Measurements from ENCODE around the gene RHPN2.

The RHPN2 gene

DNA sequence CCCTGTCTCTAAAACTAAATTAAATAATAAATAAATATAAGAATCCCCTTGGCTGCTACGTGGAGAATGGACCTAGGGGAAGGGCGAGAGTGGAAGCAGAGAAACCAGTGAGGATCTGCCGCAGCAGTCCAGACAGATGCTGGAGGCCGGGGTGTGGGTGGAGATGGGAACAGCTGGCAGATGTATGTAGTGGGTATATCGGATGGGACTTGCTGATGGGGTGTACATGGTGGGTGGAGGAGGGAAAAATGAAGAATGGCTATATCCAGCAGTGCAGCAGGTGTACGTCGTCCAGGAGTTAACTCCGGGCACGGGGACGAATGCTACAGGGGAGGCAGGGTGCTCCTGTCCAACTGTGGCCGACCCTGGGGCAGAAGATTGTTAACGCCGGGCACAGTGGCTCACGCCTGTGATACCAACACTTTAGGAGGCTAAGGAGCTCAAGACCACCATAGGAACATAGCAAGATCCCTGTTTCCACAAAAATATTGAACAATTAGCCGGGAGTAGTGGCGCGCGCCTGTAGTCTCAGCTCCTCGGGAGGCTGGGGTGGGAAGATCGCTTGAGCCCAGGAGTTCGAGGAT is 93.6 kb downstream of the RHPN2 start:
- no peak for DNase-seq

DNA sequence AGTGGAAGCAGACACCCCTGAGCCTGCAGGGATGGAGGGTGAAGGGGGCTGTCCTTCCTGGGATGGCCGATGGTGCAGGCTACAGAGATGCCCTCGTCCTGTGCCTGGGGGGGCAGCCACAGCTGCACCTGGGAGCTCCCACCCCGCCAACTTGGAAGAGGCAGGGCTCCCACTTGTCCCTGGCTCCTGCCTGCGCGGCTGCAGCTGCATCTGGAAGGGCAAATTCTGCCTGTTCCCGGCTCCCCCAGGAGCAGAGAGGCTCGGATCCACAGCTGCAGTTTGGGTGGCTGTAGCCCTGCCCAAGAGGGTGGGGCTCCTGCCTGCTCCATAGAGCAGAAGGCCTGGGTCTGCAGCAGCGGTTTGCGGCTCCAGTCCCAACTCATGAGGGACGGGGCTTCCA is 95.1 kb downstream of the RHPN2 start:
- no peak for DNase-seq

DNA sequence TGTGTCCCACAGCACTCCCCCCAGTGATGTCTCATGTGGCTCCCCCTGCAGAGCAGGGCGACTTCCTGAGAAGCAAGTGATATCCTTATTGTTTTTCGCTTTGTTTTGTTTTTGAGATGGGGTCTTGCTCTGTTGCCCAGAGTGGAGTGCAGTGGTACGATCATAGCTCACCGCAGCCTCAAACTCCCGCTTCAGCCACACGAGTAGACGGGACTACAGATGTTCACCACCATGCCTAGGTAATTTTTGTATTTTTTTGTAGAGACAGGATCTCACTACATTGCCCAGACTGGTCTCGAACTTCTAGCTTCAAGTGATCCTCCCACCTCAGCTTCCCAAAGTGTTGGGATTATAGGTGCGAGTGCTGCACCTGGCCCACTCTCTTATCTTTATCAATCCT is 97.9 kb downstream of the RHPN2 start:
- DNase-seq: no peak

DNA sequence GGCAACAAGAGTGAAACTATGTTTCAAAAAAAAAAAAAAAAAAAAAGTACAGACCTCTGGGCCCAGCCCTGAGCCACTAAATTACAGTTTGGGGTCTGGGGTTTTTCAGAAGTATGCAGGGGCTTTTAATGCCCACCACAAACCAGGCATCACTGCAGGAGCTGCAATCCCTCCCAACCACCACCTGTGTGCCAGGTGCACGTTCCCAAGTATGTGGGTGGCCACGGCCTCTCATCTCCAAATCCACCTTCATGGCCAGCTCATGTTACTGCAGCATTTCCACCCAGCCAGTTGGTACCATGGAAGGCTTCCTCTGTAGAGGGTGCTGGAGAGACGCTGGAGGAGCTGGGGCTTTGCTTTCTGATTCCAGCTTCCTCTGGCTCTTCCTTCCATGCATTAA is 119.4 kb downstream of the RHPN2 start:
- peak; percentile 68 for DNase-seq

DNA sequence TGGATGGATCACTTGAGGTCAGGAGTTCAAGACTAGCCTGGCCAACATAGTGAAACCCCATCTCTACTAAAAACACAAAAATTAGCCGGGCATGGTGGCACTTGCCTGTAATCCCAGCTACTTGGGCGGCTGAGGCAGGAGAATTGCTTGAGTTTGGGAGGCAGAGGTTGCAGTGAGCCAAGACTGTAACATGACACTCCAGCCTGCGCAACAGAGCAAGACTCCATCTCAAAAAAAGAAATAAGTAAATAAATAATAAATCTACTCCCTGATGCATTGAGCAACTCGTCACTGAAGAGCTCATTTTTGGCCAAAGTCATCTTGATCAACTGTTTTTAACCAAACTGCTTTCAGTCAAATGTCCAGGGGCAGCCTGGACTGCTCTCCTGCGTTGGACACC is 123.4 kb downstream of the RHPN2 start:
- peak; percentile 21 for DNase-seq

DNA sequence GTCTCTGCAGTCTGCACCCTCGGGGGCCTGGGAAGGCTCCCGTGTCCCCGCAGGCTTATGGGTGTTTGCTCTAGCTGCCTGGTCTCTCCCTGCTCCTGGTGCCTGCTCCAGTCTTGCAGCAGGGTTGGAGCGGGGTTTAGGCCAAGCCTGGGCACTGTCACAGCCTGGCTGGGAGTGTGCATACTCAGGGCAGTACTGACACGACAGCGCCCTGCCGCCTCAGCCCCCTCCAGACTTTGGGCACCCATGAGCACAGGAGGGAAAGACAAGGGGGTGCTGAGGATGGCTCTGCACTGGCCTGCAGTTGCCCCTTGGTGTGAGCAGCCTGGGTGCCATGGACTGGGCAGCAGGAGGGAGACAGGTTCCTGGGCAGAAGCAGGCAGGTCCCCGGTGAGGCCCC is 128.6 kb downstream of the RHPN2 start:
- no peak for DNase-seq

DNA sequence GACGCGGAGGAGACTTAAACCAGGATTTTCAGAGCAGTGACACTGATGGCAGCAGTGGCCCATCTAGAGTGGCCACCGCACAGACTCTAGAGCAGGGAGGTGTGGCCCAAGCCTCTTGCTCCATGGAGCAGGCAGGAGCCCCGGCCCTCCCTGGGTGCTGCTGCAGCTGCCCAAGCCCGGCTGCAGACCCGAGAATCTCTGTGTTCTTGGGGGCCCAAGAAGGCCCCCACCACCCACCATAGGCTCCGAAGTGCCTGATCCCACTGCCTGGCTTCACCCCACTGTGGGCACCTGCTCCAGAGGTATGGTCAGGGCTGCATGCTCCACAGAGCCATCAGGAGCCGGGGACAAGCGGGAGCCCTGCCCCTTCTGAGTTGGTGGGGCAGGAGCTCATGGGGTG is 129.1 kb downstream of the RHPN2 start:
- no peak for DNase-seq

DNA sequence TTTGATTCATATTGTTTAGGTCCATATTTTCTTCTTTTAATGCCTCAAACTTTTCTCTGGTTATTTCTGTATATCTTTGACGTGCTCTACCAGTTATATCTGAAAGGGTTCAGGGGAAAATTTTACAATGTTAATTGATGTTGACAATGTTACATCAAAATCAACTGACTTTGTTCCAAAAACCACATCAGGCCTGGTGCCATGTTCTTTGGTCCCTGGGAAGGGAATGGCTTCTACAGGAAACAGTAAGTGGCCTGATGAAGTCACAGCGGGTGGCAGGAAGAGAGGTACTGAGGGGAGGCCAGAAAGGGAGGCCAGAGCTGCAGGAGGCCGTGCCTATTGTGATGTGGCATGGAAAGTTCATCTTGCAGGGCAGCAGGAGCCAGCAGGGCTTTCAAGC is 131.1 kb downstream of the RHPN2 start:
- no peak for DNase-seq

DNA sequence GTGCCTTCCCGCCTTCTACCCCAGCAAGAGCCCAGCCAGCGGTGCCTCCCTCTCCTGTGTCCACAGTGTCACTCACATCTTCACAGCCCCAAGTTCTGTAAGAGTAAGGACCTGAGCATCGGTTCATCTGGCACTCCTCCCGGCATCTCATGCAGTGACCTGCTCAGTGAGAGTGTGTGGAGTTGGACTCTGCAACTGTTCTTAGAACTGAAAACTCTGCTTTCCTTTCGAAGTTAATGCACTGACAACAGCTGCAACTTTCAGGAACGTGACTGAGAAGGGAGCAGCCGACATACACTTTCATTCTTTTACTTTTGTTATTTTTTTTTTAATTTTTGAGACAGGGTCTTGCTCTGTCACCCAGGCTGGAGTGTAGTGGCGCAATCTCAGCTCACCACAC is 134.1 kb downstream of the RHPN2 start:
- no peak for DNase-seq

DNA sequence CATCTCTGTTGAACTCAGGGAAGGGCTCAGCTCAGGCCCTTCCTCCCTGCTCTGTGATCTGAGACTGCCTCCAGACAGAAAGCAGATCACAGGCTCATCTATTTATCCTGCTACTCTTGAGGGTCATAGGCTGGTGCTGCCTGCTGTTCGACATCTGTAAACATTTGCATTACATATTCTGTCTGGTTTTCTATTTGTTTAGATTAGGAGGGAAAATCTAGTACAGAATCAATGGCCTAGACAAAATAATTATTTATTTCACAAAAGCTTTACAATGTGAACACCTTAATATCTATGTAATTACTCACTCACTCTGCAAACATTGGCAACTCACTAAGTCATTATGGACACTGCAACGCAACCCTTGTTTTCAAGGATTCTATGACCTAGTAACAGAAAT is 135.9 kb downstream of the RHPN2 start:
- DNase-seq: peak; percentile 94

All from NCI-H510A treated with DMSO at 0.1 percent for 48 hours (cell line).